ENCODE results near the gene IPMK.
"Not testable (repeated sequence)": the region's sequence is repeated elsewhere in the genome, so short reads cannot be mapped to it uniquely, and the experiment has no call there.

Gene IPMK

GRCh38 chr10:58268454-58268945 is 806 bp upstream of the IPMK start:
- DNase-seq (ENCODE audit: low read depth in 2 of 2, low spot score in 1 of 2), result no peak

- no peak for DNase-seq (ENCODE audit: low read depth in 2 of 2, low spot score in 1 of 2)
These were observed 625 bp downstream of the IPMK start for GRCh38 chr10:58266826-58267712.

GRCh38 chr10:58266003-58266825 is 1.5 kb downstream of the IPMK start:
- DNase-seq (ENCODE audit: low read depth in 2 of 2, low spot score in 1 of 2), result no peak

- DNase-seq (ENCODE audit: low read depth in 2 of 2, low spot score in 1 of 2), result no peak
These were observed 2.4 kb downstream of the IPMK start for GRCh38 chr10:58265249-58265648.

- no peak for DNase-seq (ENCODE audit: low read depth in 2 of 2, low spot score in 1 of 2)
These were observed 2.9 kb downstream of the IPMK start for GRCh38 chr10:58264780-58265179.

GRCh38 chr10:58262766-58263165 is 4.9 kb downstream of the IPMK start:
- no peak for DNase-seq (ENCODE audit: low read depth in 2 of 2, low spot score in 1 of 2)

GRCh38 chr10:58260334-58260733 is 7.4 kb downstream of the IPMK start:
- no peak for DNase-seq (ENCODE audit: low read depth in 2 of 2, low spot score in 1 of 2)

GRCh38 chr10:58258977-58259692 is 8.6 kb downstream of the IPMK start:
- DNase-seq (ENCODE audit: low read depth in 2 of 2, low spot score in 1 of 2), result no peak

- not testable (repeated sequence) for DNase-seq (ENCODE audit: low read depth in 2 of 2, low spot score in 1 of 2)
These were observed 11.5 kb downstream of the IPMK start for GRCh38 chr10:58256013-58256780.

GRCh38 chr10:58254644-58255043 is 13.1 kb downstream of the IPMK start:
- DNase-seq (ENCODE audit: low read depth in 2 of 2, low spot score in 1 of 2), result no peak

GRCh38 chr10:58253184-58253583 is 14.5 kb downstream of the IPMK start:
- no peak for DNase-seq (ENCODE audit: low read depth in 2 of 2, low spot score in 1 of 2)

GRCh38 chr10:58244666-58245065 is 23.0 kb downstream of the IPMK start:
- not testable (repeated sequence) for DNase-seq (ENCODE audit: low read depth in 2 of 2, low spot score in 1 of 2)

GRCh38 chr10:58244242-58244641 is 23.5 kb downstream of the IPMK start:
- not testable (repeated sequence) for DNase-seq (ENCODE audit: low read depth in 2 of 2, low spot score in 1 of 2)

- DNase-seq (ENCODE audit: low read depth in 2 of 2, low spot score in 1 of 2), result not testable (repeated sequence)
These were observed 23.9 kb downstream of the IPMK start for GRCh38 chr10:58243801-58244200.

GRCh38 chr10:58243269-58243668 is 24.4 kb downstream of the IPMK start:
- DNase-seq (ENCODE audit: low read depth in 2 of 2, low spot score in 1 of 2), result no peak

GRCh38 chr10:58241346-58241745 is 26.3 kb downstream of the IPMK start:
- no peak for DNase-seq (ENCODE audit: low read depth in 2 of 2, low spot score in 1 of 2)

- no peak for DNase-seq (ENCODE audit: low read depth in 2 of 2, low spot score in 1 of 2)
These were observed 27.2 kb downstream of the IPMK start for GRCh38 chr10:58240531-58240930.

- no peak for DNase-seq (ENCODE audit: low read depth in 2 of 2, low spot score in 1 of 2)
These were observed 28.0 kb downstream of the IPMK start for GRCh38 chr10:58239561-58240169.

- no peak for DNase-seq (ENCODE audit: low read depth in 2 of 2, low spot score in 1 of 2)
These were observed 30.5 kb downstream of the IPMK start for GRCh38 chr10:58237014-58237834.
